Aorta (tissue), 5 donors: ENCODE data around the gene SLC7A6OS. TPM values are rescaled to one million over a fixed set of nuclear protein-coding genes. Genes with fewer than 3 reads are reported as not detected.

ENCODE experiments used
- ATAC-seq: fragments of 200-7000 bp; cut with Tn5 transposase; one replicate; pipeline ENCODE4 v1.9.1; 2022; ENCODE audit warnings: moderate library complexity; ENCODE audit not compliant: low FRiP score
- DNase-seq, 2 donors: peaks; one replicate each; pipeline ENCODE4 v3.0.0-alpha.2; 2020
- H3K27ac ChIP-seq, 2 donors: one replicate each; pipeline ENCODE4 v1.5.1; 2013; ENCODE audit warnings: low read length in 2 of 2, mild to moderate bottlenecking in 2 of 2, moderate library complexity in 2 of 2, control low read depth in 1 of 2, inconsistent platforms in 1 of 2, low read depth in 1 of 2
- H3K27me3 ChIP-seq, 2 donors: one replicate each; pipeline ENCODE4 v1.6.1; 2013; ENCODE audit warnings: control low read depth in 1 of 2, low read length in 1 of 2, mild to moderate bottlenecking in 1 of 2, moderate library complexity in 1 of 2; ENCODE audit not compliant: insufficient read depth in 2 of 2, control insufficient read depth in 1 of 2
- H3K36me3 ChIP-seq, 2 donors: one replicate each; pipeline ENCODE4 v1.6.1; 2013; ENCODE audit warnings: control low read depth in 1 of 2, low read length in 1 of 2, mild to moderate bottlenecking in 1 of 2; ENCODE audit not compliant: insufficient read depth in 2 of 2, control insufficient read depth in 1 of 2
- H3K4me1 ChIP-seq, 2 donors: one replicate each; pipeline ENCODE4 v1.6.1; 2013; ENCODE audit warnings: low read length in 2 of 2, control low read depth in 1 of 2, mild to moderate bottlenecking in 1 of 2, moderate library complexity in 1 of 2; ENCODE audit not compliant: insufficient read depth in 2 of 2, control insufficient read depth in 1 of 2
- H3K4me3 ChIP-seq, 2 donors: one replicate each; pipeline ENCODE4 v1.5.1; 2013; ENCODE audit warnings: low read length in 2 of 2, control low read depth in 1 of 2, mild to moderate bottlenecking in 1 of 2
- H3K9me3 ChIP-seq: one replicate; pipeline ENCODE4 v1.6.1; 2013; ENCODE audit warnings: mild to moderate bottlenecking, low read length; ENCODE audit not compliant: control insufficient read depth
- WGBS, 2 donors: extraction: QIAGEN DNeasy Blood & Tissue Kit; methylation state at CpG; one replicate each; pipeline ENCODE4 v1.1.7; 2013; 5-methylcytosine and 5-hydroxymethylcytosine counted together
- intact Hi-C, 2 donors: fragments of 100-400 bp; cut with DNase I; formaldehyde crosslinking; loops; one replicate each; pipeline versions ENCODE4 v1.14.2 to v1.15.0; 2022
- long read RNA-seq, 2 donors: library from polyadenylated mRNA; unstranded; transcript quantifications; one replicate each; pipeline ENCODE4 v2.0.0, GENCODE V29; 2020 to 2021
- polyA plus RNA-seq, 2 donors: library from polyadenylated mRNA; stranded (reverse); fragments of 200-250 nt; gene quantifications; one replicate each; pipeline ENCODE4 v1.2.3, GENCODE V29; 2013
- total RNA-seq, 2 donors: library from RNA; stranded (reverse); fragmentation: NEBNext Ultra II Directional; extraction: Animal tissue kit (Norgen Biotek cat#: 25700); gene quantifications; one replicate each; pipeline ENCODE4 v1.2.1, GENCODE V29; 2021
- donor health status: healthy with polysubstance abuse.
- donor health status: Bipolar disorder and iron deficiency.
- donor health status: DM: no; HTN: no; CAD: no.
- donor health status: DM: no; HTN: no; CAD: no.
- donor health status: DM: yes; HTN: yes; CAD: no.

SLC7A6OS gene
- total RNA-seq (10 to 100 TPM; 13.7 to 21.1 TPM), polyA plus RNA-seq (1 to 10 TPM; 4.0 to 8.3 TPM)
- long read RNA-seq, donor 1, full-length matches to known transcripts = 15 of 33 reads
- long read RNA-seq, donor 1, partial matches to known transcripts = 3 of 33 reads
- long read RNA-seq, donor 1, other reads (novel, unspliced or antisense) = 15 of 33 reads
- long read RNA-seq, donor 2, full-length matches to known transcripts = 10 of 29 reads
- long read RNA-seq, donor 2, partial matches to known transcripts = 5 of 29 reads
- long read RNA-seq, donor 2, other reads (novel, unspliced or antisense) = 14 of 29 reads

GRCh38 chr16:68310774-68311511, at the start of gene SLC7A6OS, which contains the start of gene PRMT7:
Gene SLC7A6OS (minus strand): TSS chr16:68310946. CDS start chr16:68310926, 20 bp downstream.
Gene PRMT7 (plus strand): TSS chr16:68311019. CDS start chr16:68315980, 4,961 bp downstream.
- H3K4me3 ChIP-seq = peak within 1 kb of the TSS; percentile 73
- ATAC-seq = peak; percentile 99
- peaks cover 0 to 6% of the 10 kb centered on the region in 2 donors for H3K4me1 ChIP-seq
- 0% methylated on average over 58 to 62 of the region's 62 CpGs for WGBS, 2 donors
- peak; percentile 94 to 96 for DNase-seq
- intact Hi-C loops = loop anchor here (1.0 to 5.0 kb wide), 3 partner anchors 47 to 64 kb away; partner anchors contain the start of genes SLC7A6 (in 2 of the 2) and PLA2G15 (in 1 of the 2)
- no peaks in the 10 kb centered on the region for H3K9me3 ChIP-seq
- H3K36me3 ChIP-seq = peaks cover 2% of the 10 kb centered on the region in 2 donors
- no peaks in the 10 kb centered on the region for H3K27me3 ChIP-seq
- H3K27ac ChIP-seq = peak within 1 kb of the TSS in 1 of 2 donors; percentile 16

DNA sequence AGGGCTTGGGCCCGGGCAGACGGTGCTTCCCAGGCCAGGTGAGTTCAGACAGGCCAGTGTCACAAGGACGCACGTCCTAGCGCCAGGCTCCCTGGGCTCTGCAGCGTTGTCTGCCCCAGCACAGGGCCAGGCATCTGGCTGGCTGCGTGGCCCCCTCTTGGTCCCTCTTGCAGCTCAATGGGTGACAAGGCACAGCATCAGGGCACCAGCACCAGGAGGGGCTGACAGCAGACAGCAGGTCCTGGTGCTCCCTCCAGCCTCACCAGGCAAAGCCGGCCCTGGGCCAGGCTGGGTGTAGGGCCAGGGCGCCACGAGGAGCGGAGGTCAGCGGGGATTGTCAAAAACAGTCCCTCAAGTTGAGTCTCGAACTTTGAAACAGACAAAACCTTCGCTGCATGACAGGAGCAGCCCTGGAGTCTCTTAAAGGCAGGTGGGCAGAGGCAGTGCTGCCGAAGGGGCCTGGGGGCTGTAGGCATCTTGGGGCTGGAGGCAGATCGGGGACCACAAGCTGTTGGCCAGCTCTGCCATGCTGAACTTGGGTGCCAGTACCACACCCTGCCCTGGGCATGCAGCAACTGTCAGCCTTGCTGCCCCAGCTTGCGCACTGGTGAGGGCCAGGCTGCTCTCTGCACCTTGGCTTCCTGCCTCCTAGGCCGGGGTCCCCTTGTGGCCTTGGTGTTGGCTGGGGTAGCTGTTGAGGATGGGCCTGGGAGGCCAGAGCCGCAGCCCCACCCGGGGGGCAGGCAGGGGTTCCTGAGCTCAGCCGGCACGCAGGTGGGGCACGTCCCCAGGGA, 48.8 kb upstream of the SLC7A6OS start:
- Histone ChIP-seq H3K4me1 (no peaks in the 10 kb centered on the region), H3K27ac (no peak overlapping the region), H3K4me3 (no peak overlapping the region), H3K9me3 (no peaks in the 10 kb centered on the region), H3K27me3 (no peaks in the 10 kb centered on the region), H3K36me3 (peaks cover 0 to 7% of the 10 kb centered on the region in 2 donors)
- ATAC-seq (no peak), DNase-seq (no peak)
- WGBS, 2 donors = 86 to 92% methylated on average over 22 to 23 of the region's 23 CpGs
- intact Hi-C loops = no loop called here

- Histone ChIP-seq H3K4me1 (no peaks in the 10 kb centered on the region), H3K9me3 (no peaks in the 10 kb centered on the region), H3K27me3 (no peaks in the 10 kb centered on the region), H3K36me3 (peaks cover 0 to 8% of the 10 kb centered on the region in 2 donors), H3K4me3 (no peak overlapping the region), H3K27ac (no peak overlapping the region)
- WGBS, 2 donors = 91% methylated on average over 13 of the region's 13 CpGs
- ATAC-seq = no peak
- intact Hi-C loops = no loop called here
- DNase-seq = no peak
These were observed 48.2 kb upstream of the SLC7A6OS start for GRCh38 chr16:68358951-68359350.

DNA sequence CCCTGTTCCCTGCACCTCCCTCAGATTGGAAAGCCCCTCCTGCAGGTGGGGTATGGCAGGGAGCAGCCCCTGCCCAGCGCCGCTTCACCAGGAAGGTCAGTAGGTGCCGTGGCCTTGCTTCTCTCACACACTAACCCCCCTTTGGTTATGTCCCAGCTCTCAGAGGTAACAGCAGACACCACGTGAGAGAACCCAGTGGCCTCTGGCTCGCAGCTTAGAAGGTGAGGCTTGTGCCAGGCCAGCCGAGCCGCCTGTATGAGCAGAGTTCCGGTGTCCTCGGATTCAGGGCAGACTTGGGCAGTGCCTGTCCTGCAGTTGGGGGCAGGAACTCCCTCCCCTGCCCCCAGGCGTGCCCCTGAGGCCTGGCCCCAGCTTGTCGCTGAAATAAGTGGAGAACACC, 47.2 kb upstream of the SLC7A6OS start:
- peaks cover 0 to 14% of the 10 kb centered on the region in 2 donors for H3K36me3 ChIP-seq

GRCh38 chr16:68357521-68357922, 46.8 kb upstream of the SLC7A6OS start:
- WGBS, 2 donors = 90 to 91% methylated on average over 8 to 9 of the region's 9 CpGs
- Histone ChIP-seq H3K4me1 (no peaks in the 10 kb centered on the region), H3K27ac (no peak overlapping the region), H3K9me3 (no peaks in the 10 kb centered on the region), H3K36me3 (peaks cover 0 to 14% of the 10 kb centered on the region in 2 donors), H3K27me3 (no peaks in the 10 kb centered on the region), H3K4me3 (no peak overlapping the region)
- ATAC-seq = no peak
- intact Hi-C loops = no loop called here
- DNase-seq = peak in 1 of 2 donors; percentile 33

More for the DNA sequence above, 47.2 kb upstream of the SLC7A6OS start:
- intact Hi-C loops = no loop called here
- ATAC-seq (no peak), DNase-seq (peak in 1 of 2 donors; percentile 33)
- 91 to 92% methylated on average over 11 of the region's 11 CpGs for WGBS, 2 donors
- H3K9me3 ChIP-seq = no peaks in the 10 kb centered on the region
- no peak overlapping the region for H3K4me3 ChIP-seq
- no peaks in the 10 kb centered on the region for H3K4me1 ChIP-seq
- no peaks in the 10 kb centered on the region for H3K27me3 ChIP-seq
- no peak overlapping the region for H3K27ac ChIP-seq

GRCh38 chr16:68356919-68357286, 46.2 kb upstream of the SLC7A6OS start:
- no peak for ATAC-seq
- Histone ChIP-seq H3K36me3 (peaks cover 0 to 16% of the 10 kb centered on the region in 2 donors), H3K4me3 (no peak overlapping the region), H3K27me3 (no peaks in the 10 kb centered on the region), H3K4me1 (no peaks in the 10 kb centered on the region), H3K9me3 (no peaks in the 10 kb centered on the region), H3K27ac (no peak overlapping the region)
- intact Hi-C loops = no loop called here
- no peak for DNase-seq
- 89 to 93% methylated on average over 5 of the region's 5 CpGs for WGBS, 2 donors

DNA sequence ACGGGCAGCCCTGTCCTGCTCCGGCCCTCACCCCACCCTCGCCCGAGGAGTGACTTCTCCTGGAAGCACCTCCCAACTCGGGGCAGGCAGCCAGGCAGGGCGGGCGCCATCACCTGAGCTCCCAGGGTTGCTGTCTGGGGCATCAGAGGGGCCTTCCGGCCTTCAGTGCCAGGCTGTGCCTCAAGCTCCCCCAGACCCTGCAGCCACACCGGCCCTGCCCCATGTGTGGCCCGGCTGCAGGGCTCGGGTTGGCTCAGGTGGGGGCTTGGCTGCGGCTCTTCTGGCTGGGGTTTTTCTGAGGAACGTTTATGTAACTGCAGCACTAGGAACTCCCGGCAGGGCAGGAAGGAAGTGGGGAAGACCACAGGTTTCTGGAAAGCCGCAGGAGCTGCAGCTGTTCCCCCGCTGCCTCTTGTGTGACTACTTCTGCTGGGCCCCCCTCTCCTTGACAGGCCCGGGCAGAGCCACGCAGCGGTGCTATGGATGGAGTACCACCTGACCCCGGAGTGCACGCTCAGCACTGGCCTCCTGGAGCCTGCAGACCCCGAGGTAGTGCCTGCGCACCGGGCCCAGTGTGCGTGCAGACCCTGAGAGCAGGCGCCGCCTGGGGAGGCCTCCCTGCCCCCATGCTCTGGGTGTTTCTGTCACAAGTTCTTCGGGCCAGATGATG, 45.6 kb upstream of the SLC7A6OS start:
- H3K4me1 ChIP-seq = no peaks in the 10 kb centered on the region
- intact Hi-C loops = no loop called here
- H3K9me3 ChIP-seq = no peaks in the 10 kb centered on the region
- peak in 1 of 2 donors; percentile 56 for DNase-seq
- WGBS, 2 donors = 84 to 86% methylated on average over 25 to 28 of the region's 28 CpGs
- no peaks in the 10 kb centered on the region for H3K27me3 ChIP-seq
- no peak overlapping the region for H3K4me3 ChIP-seq
- H3K36me3 ChIP-seq = peaks cover 5 to 16% of the 10 kb centered on the region in 2 donors
- ATAC-seq = no peak
- no peak overlapping the region for H3K27ac ChIP-seq
